ENCODE measurements around the gene ABCA7.

ABCA7 gene

DNA sequence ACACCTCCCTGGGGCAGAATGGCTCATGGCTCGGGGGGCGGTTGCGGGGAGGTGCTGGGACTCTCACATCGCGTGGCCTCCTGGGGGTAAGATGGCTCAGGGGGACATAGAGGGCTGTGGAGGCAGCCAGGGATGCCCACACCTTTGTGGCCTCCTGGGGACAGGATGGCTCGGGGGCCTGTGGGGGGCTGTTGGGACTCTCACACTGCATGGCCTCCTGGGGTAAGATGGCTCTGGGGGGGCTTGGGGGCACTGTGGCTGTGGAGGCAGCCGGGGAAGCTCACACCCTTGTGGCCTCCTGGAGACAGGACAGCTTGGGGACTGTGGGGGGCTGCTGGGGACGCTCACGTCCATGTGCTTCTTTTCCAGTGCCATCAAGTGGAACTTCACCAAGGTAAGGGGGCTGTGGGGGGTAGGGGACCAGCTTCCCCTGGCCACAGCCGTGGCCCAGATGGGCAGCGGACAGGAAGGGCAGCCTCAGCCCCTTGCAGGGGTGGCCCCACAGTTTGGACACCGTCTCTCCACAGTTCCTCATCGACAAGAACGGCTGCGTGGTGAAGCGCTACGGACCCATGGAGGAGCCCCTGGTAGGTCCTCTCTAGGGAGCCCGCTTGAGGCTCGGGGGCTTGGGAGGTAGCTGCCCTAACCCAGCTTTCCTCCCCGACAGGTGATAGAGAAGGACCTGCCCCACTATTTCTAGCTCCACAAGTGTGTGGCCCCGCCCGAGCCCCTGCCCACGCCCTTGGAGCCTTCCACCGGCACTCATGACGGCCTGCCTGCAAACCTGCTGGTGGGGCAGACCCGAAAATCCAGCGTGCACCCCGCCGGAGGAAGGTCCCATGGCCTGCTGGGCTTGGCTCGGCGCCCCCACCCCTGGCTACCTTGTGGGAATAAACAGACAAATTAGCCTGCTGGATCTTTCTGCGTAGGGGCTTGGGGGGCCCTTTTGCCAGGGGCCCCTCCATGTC lies 66.2 kb downstream of the ABCA7 start:
- peaks cover 24% of the 10 kb centered on the region for H3K36me3 ChIP-seq (ENCODE audit: insufficient read depth, low read length)
- no peaks in the 10 kb centered on the region for H3K9me3 ChIP-seq (ENCODE audit: low read length)
- H3K4me3 ChIP-seq (ENCODE audit: low read length) = no peak overlapping the region
- H3K27me3 ChIP-seq (ENCODE audit: insufficient read depth, low read length) = no peaks in the 10 kb centered on the region
- peaks cover 25% of the 10 kb centered on the region for H3K4me1 ChIP-seq (ENCODE audit: insufficient read depth, low read length)
- no peak overlapping the region for H2AFZ ChIP-seq (ENCODE audit: low read depth, low read length)

DNA sequence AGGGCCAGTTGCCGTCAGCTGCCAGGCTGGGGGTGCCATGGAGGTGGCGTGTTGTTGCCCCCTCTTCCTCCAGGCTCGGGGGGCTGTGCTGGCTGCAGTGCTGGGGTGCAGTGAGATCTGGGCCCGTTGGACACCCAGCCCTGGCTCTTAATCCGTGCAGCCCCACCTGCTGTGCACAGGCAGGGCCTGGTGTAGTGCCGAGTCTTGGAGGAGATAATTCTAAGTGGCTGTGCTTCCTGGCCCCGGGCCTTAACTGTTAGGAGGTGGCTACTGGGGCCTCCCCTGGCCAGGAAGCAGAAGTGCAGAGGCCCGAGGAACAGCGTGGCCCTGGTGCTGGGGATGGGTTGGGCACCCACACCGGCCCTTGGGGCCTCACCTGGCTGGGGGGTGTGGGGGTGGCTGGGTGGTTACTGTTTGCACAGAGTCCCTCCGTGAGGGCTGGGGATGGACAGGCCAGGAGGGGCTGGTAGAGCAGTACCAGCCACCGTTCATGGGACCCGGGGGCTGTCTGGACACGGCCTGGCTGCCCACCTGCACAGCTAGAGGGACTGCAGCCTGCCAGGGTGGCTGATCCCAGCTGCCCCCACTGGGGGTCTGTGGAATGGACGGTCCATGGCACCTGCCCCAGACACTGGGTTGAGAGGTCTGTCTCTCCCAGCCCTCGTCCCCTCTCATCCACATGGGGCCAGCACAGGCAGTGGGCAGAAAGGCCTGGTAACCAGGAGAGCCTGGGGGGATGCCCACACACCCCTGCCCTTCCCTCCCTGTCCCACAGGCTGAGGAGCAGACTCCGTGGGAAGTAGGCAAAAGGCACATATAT lies 67.1 kb downstream of the ABCA7 start:
- H3K4me3 ChIP-seq (ENCODE audit: low read length) = no peak overlapping the region

GRCh38 chr19:1107661-1108261 lies 67.9 kb downstream of the ABCA7 start:
- Histone ChIP-seq H3K9me3 (ENCODE audit: low read length) (no peaks in the 10 kb centered on the region), H2AFZ (ENCODE audit: low read depth, low read length) (no peak overlapping the region), H3K4me1 (ENCODE audit: insufficient read depth, low read length) (peaks cover 15% of the 10 kb centered on the region), H3K4me3 (ENCODE audit: low read length) (no peak overlapping the region), H3K27me3 (ENCODE audit: insufficient read depth, low read length) (no peaks in the 10 kb centered on the region), H3K36me3 (ENCODE audit: insufficient read depth, low read length) (peaks cover 31% of the 10 kb centered on the region)

More for the DNA sequence above, 67.1 kb downstream of the ABCA7 start:
- no peaks in the 10 kb centered on the region for H3K9me3 ChIP-seq (ENCODE audit: low read length)
- H2AFZ ChIP-seq (ENCODE audit: low read depth, low read length) = no peak overlapping the region
- H3K4me1 ChIP-seq (ENCODE audit: insufficient read depth, low read length) = peaks cover 20% of the 10 kb centered on the region
- H3K27me3 ChIP-seq (ENCODE audit: insufficient read depth, low read length) = no peaks in the 10 kb centered on the region
- H3K36me3 ChIP-seq (ENCODE audit: insufficient read depth, low read length) = peaks cover 26% of the 10 kb centered on the region

DNA sequence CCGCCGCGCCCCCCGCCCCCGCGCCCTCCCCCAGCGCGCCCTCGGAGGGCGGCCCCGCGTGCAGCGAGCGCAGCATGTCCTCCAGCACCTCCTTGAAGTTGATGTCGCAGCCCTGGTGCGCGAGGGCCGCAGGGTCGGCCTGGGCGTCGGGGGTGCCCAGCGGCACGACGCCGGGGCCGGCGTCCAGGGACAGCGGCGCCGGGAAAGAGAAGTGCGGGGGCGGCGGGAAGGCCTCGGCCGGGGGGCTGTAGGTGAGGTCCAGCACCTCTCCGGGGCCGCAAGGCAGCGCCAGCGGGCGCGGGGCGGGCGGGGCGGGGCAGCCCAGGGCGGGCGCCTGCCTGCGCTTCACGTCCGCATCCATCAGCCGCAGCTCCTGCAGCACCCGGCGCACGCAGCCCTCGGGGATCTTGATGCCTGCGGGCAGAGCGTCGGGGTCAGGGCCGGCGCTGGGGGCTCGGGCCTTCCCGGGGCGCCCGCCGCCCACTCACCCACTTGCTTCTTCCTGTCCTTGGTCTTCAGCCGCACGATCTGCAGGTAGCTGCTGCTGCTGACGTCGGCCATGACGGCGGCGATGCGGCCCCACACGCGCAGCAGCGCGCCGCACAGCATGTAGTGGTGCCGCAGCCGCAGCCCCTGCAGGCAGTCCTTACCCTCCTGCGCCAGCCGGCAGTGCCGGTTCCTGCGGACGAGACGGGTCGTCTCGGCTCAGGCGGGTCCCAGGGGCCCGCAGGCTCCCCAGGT lies 68.6 kb downstream of the ABCA7 start:
- H3K4me1 ChIP-seq (ENCODE audit: insufficient read depth, low read length) = peaks cover 12% of the 10 kb centered on the region
- no peak overlapping the region for H2AFZ ChIP-seq (ENCODE audit: low read depth, low read length)
- no peaks in the 10 kb centered on the region for H3K27me3 ChIP-seq (ENCODE audit: insufficient read depth, low read length)
- peaks cover 32% of the 10 kb centered on the region for H3K36me3 ChIP-seq (ENCODE audit: insufficient read depth, low read length)
- no peak overlapping the region for H3K4me3 ChIP-seq (ENCODE audit: low read length)
- H3K9me3 ChIP-seq (ENCODE audit: low read length) = no peaks in the 10 kb centered on the region

GRCh38 chr19:1109032-1109551 lies 69.2 kb downstream of the ABCA7 start:
- no peak overlapping the region for H3K4me3 ChIP-seq (ENCODE audit: low read length)
- H3K27me3 ChIP-seq (ENCODE audit: insufficient read depth, low read length) = no peaks in the 10 kb centered on the region
- H3K9me3 ChIP-seq (ENCODE audit: low read length) = no peaks in the 10 kb centered on the region
- H3K4me1 ChIP-seq (ENCODE audit: insufficient read depth, low read length) = peaks cover 11% of the 10 kb centered on the region
- peaks cover 36% of the 10 kb centered on the region for H3K36me3 ChIP-seq (ENCODE audit: insufficient read depth, low read length)
- no peak overlapping the region for H2AFZ ChIP-seq (ENCODE audit: low read depth, low read length)

GRCh38 chr19:1109697-1110671 lies 70.1 kb downstream of the ABCA7 start:
- Histone ChIP-seq H3K4me3 (ENCODE audit: low read length) (no peak overlapping the region), H3K27me3 (ENCODE audit: insufficient read depth, low read length) (no peaks in the 10 kb centered on the region), H3K9me3 (ENCODE audit: low read length) (no peaks in the 10 kb centered on the region), H3K36me3 (ENCODE audit: insufficient read depth, low read length) (peaks cover 39% of the 10 kb centered on the region), H2AFZ (ENCODE audit: low read depth, low read length) (no peak overlapping the region), H3K4me1 (ENCODE audit: insufficient read depth, low read length) (peaks cover 9% of the 10 kb centered on the region)

GRCh38 chr19:1110809-1111640 lies 71.1 kb downstream of the ABCA7 start:
- Histone ChIP-seq H3K36me3 (ENCODE audit: insufficient read depth, low read length) (peaks cover 37% of the 10 kb centered on the region), H3K4me1 (ENCODE audit: insufficient read depth, low read length) (peaks cover 3% of the 10 kb centered on the region), H3K27me3 (ENCODE audit: insufficient read depth, low read length) (no peaks in the 10 kb centered on the region), H3K4me3 (ENCODE audit: low read length) (no peak overlapping the region), H2AFZ (ENCODE audit: low read depth, low read length) (no peak overlapping the region), H3K9me3 (ENCODE audit: low read length) (no peaks in the 10 kb centered on the region)

- no peaks in the 10 kb centered on the region for H3K27me3 ChIP-seq (ENCODE audit: insufficient read depth, low read length)
- H3K9me3 ChIP-seq (ENCODE audit: low read length) = no peaks in the 10 kb centered on the region
- peaks cover 33% of the 10 kb centered on the region for H3K36me3 ChIP-seq (ENCODE audit: insufficient read depth, low read length)
- H3K4me3 ChIP-seq (ENCODE audit: low read length) = no peak overlapping the region
- peaks cover 3% of the 10 kb centered on the region for H3K4me1 ChIP-seq (ENCODE audit: insufficient read depth, low read length)
- H2AFZ ChIP-seq (ENCODE audit: low read depth, low read length) = no peak overlapping the region
Measured at GRCh38 chr19:1111641-1112267, 71.8 kb downstream of the ABCA7 start.

- Histone ChIP-seq H3K9me3 (ENCODE audit: low read length) (no peaks in the 10 kb centered on the region), H3K4me3 (ENCODE audit: low read length) (no peak overlapping the region), H3K27me3 (ENCODE audit: insufficient read depth, low read length) (no peaks in the 10 kb centered on the region), H2AFZ (ENCODE audit: low read depth, low read length) (no peak overlapping the region), H3K4me1 (ENCODE audit: insufficient read depth, low read length) (peaks cover 3% of the 10 kb centered on the region), H3K36me3 (ENCODE audit: insufficient read depth, low read length) (peaks cover 32% of the 10 kb centered on the region)
Measured at GRCh38 chr19:1112268-1113029, 72.5 kb downstream of the ABCA7 start.
